22Rv1 (cell line): ENCODE data around the gene PDGFC.

Source experiments
- H3K27ac ChIP-seq: fragments of 450-650 bp; 2 replicates; pipeline ENCODE4 v1.5.1; 2017
- ZFX ChIP-seq: fragments of 450-650 bp; IDR thresholded peaks from 2 replicates; pipeline ENCODE4 v1.6.1; 2017; ENCODE audit warnings: antibody characterized with exemption, borderline replicate concordance
- TF ChIP-seq, protein P1 (sequence below): fragments of 450-650 bp; IDR thresholded peaks from 2 replicates; pipeline ENCODE4 v1.5.1; 2017; ENCODE audit warnings: mild to moderate bottlenecking

Gene PDGFC

GRCh38 chr4:156767911-156768415 is 203.6 kb downstream of the PDGFC start:
- H3K27ac ChIP-seq: no peak overlapping the region
- TF ChIP-seq ZFX: no peak
- TF ChIP-seq, protein P1, sequence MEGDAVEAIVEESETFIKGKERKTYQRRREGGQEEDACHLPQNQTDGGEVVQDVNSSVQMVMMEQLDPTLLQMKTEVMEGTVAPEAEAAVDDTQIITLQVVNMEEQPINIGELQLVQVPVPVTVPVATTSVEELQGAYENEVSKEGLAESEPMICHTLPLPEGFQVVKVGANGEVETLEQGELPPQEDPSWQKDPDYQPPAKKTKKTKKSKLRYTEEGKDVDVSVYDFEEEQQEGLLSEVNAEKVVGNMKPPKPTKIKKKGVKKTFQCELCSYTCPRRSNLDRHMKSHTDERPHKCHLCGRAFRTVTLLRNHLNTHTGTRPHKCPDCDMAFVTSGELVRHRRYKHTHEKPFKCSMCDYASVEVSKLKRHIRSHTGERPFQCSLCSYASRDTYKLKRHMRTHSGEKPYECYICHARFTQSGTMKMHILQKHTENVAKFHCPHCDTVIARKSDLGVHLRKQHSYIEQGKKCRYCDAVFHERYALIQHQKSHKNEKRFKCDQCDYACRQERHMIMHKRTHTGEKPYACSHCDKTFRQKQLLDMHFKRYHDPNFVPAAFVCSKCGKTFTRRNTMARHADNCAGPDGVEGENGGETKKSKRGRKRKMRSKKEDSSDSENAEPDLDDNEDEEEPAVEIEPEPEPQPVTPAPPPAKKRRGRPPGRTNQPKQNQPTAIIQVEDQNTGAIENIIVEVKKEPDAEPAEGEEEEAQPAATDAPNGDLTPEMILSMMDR: no peak

GRCh38 chr4:156766846-156767245 is 204.8 kb downstream of the PDGFC start:
- H3K27ac ChIP-seq: no peak overlapping the region
- TF ChIP-seq, protein P1: no peak

DNA sequence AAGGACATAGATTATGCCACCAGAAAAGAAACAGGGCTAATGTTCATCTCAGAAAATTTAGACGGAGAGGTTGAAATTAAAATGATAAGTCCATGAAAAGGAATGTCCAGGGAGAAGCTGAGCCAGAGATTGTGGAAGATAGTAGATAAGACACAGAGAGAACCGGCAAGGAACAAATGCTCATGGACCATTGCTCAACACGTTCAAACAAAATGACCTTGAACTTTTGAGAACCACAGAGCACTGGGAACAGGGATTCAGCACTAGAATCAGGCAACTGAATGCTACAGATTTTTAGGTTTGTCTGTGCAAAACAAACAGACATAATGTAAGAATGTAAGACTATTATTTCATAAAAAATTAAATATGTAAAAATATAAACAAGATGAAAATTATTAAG is 206.3 kb downstream of the PDGFC start:
- TF ChIP-seq, protein P1: no peak
- no peak for TF ChIP-seq ZFX

DNA sequence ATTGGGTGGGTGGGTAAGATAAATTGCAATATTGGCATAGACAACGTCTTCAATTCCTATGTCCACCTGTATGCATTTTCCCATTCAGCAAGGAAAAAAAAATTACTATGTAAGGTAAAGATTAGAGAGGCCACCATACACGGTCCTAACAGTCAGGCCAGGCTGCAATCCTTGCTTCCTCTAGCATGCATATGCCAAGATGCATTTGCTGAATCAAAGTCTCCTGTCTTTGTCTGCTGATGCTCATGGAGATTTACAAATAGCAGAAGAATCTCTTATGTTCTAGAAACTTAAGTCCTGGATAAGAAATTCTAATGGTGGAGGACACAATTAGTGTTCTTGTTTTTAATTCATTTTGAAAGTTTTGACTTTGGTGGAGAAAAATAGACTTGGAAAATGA is 206.8 kb downstream of the PDGFC start:
- TF ChIP-seq ZFX: no peak
- TF ChIP-seq, protein P1: no peak
- H3K27ac ChIP-seq: no peak overlapping the region

More for the DNA sequence above, 206.3 kb downstream of the PDGFC start:
- no peak overlapping the region for H3K27ac ChIP-seq

DNA sequence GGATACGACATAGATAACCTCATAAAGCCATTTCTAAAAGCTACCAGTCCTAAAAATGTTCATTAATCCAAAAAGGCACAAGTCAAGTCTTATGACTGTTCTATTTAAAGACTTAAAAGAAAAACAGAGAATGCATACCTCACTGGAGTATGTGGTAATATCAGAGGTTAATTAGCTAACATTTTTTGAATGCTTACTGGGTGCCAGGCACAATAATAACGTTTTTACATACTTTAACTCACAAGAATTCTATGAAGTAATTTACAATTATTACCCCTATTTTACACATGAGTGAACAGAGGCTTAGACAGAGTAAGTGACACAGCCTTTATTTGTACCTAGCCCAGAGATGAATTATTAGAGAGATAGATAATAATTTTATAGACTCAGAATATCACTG is 207.5 kb downstream of the PDGFC start:
- TF ChIP-seq, protein P1: no peak
- no peak for TF ChIP-seq ZFX
- H3K27ac ChIP-seq: no peak overlapping the region

DNA sequence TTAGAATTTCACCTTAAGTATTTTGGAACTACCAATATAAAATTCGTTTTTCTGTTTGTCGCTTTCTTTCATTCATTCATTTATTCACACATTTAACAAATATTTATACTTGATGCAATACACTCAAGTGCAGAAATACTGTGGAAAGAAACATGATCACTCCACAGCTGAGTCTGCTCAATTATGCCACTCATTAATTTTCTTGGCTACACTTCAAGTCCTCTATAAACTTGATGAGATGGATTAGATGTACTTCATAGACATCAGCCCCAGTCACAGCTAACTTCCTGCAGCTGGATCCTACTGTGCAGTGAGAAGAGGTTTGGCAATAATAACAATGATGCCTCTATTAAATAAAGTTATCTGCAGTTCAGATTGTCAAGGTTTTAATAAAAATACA is 208.1 kb downstream of the PDGFC start:
- TF ChIP-seq, protein P1: no peak
- no peak for TF ChIP-seq ZFX
- H3K27ac ChIP-seq: no peak overlapping the region

DNA sequence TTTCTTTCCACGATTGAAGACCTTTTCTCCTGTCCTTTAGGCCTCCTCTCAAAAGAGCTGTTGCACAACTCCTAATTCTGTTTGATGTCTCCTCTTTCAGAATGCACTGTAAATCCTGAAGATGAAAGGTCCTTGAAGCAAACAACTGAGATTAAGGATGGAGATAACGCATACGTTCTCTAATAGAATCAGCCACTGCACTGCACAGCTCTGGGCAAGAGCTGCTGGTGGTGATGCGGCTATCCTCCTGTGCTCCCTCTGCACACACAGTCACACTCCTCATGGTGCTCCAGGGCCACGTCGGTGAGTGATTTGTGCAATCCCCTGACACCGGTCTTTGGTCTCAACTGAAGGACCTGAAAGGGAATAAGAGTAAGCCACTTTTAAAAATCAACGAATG is 208.7 kb downstream of the PDGFC start:
- no peak overlapping the region for H3K27ac ChIP-seq
- no peak for TF ChIP-seq ZFX
- TF ChIP-seq, protein P1: no peak
